Measurements from ENCODE around the gene ME3. TPM values are rescaled to one million over a fixed set of nuclear protein-coding genes. Genes with fewer than 3 reads are reported as not detected.

The ME3 gene
- total RNA-seq, 2 donors from 2014 or later, result 13.8 to 20.3 TPM

DNA sequence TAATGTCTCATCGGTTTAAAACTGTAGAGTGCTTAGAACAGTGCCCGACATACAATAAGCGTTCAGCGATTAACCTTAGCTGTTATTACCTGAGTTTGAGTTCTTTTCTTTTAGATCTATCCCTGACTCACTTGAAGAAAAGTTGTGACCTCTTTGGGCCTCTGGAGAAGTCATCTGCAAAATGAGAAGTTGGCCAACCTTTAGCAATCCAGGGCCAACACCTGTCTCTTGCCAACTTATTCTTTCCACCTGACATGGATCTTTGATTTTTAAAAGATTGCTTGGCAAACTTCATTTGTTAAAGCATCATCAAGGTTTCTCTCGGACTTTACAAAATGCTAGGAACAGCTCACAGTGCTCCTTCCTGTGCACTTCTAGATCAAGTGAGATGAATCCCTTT, 208.5 kb downstream of the ME3 start:
- intact Hi-C loops (cut with DNase I), result no loop called here
- Histone ChIP-seq H3K9me3 (no peaks in the 10 kb centered on the region), H3K4me3 (no peak overlapping the region), H3K36me3 (no peaks in the 10 kb centered on the region), H3K27me3 (no peaks in the 10 kb centered on the region), H3K4me1 (no peaks in the 10 kb centered on the region), H3K9ac (ENCODE audit: low read depth in 2 of 2, low read length in 2 of 2) (no peak overlapping the region), H3K27ac (no peak overlapping the region)
- DNase-seq, result no peak
- TF ChIP-seq, protein P1, sequence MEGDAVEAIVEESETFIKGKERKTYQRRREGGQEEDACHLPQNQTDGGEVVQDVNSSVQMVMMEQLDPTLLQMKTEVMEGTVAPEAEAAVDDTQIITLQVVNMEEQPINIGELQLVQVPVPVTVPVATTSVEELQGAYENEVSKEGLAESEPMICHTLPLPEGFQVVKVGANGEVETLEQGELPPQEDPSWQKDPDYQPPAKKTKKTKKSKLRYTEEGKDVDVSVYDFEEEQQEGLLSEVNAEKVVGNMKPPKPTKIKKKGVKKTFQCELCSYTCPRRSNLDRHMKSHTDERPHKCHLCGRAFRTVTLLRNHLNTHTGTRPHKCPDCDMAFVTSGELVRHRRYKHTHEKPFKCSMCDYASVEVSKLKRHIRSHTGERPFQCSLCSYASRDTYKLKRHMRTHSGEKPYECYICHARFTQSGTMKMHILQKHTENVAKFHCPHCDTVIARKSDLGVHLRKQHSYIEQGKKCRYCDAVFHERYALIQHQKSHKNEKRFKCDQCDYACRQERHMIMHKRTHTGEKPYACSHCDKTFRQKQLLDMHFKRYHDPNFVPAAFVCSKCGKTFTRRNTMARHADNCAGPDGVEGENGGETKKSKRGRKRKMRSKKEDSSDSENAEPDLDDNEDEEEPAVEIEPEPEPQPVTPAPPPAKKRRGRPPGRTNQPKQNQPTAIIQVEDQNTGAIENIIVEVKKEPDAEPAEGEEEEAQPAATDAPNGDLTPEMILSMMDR (IDR thresholded peaks at IDR 0.05), result no peak

DNA sequence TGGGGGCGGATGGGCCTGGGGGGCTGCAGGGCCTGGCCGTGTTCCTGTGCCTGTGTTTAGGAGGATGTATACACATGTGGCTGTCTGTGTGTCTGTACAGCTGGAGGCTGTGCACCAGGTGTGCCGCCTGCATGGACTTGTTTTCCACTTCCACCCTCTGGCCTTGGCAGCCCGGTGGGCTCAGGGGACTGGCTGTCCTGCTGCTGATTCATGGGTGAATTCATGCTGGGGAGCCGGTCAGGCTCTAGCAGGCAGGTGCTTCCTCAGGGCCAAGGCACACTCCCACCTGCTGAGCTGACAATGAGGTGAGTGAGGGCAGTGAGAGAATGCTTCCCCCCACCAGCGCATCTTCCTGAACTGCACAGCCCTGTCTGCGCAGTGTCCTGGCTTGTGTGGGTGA, 209.3 kb downstream of the ME3 start:
- no peaks in the 10 kb centered on the region for H3K9me3 ChIP-seq
- no peak overlapping the region for H3K4me3 ChIP-seq
- TF ChIP-seq, protein P1 (IDR thresholded peaks at IDR 0.05), result no peak
- intact Hi-C loops (cut with DNase I), result no loop called here
- H3K27ac ChIP-seq, result no peak overlapping the region
- H3K27me3 ChIP-seq, result no peaks in the 10 kb centered on the region
- H3K4me1 ChIP-seq, result no peaks in the 10 kb centered on the region
- H3K36me3 ChIP-seq, result no peaks in the 10 kb centered on the region
- DNase-seq, result no peak
- H3K9ac ChIP-seq (ENCODE audit: low read depth in 2 of 2, low read length in 2 of 2), result no peak overlapping the region

DNA sequence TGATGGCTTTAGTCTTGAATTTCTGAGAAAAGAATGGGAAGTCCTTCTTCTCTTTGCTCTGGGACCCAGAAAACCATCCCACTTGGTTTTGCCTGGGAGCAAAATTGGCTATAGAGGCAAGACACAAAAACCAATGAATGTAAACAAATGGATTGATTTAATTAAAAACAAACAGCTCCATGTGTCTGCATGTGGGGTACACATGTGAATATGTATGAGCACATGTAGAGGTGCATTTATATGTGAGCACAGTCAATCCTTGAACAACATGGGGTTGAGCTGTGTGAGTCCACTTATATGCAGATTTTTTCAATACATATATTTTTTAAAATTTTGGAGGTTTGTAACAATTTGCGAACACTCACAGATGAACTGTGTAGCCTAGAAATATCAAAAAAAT, 210.5 kb downstream of the ME3 start:
- H3K27me3 ChIP-seq, result no peaks in the 10 kb centered on the region
- no peak overlapping the region for H3K4me3 ChIP-seq
- no peaks in the 10 kb centered on the region for H3K4me1 ChIP-seq
- intact Hi-C loops (cut with DNase I), result no loop called here
- H3K9me3 ChIP-seq, result no peaks in the 10 kb centered on the region
- no peak for DNase-seq
- no peak overlapping the region for H3K27ac ChIP-seq
- TF ChIP-seq, protein P1 (IDR thresholded peaks at IDR 0.05), result no peak
- no peaks in the 10 kb centered on the region for H3K36me3 ChIP-seq
- H3K9ac ChIP-seq (ENCODE audit: low read depth in 2 of 2, low read length in 2 of 2), result no peak overlapping the region

DNA sequence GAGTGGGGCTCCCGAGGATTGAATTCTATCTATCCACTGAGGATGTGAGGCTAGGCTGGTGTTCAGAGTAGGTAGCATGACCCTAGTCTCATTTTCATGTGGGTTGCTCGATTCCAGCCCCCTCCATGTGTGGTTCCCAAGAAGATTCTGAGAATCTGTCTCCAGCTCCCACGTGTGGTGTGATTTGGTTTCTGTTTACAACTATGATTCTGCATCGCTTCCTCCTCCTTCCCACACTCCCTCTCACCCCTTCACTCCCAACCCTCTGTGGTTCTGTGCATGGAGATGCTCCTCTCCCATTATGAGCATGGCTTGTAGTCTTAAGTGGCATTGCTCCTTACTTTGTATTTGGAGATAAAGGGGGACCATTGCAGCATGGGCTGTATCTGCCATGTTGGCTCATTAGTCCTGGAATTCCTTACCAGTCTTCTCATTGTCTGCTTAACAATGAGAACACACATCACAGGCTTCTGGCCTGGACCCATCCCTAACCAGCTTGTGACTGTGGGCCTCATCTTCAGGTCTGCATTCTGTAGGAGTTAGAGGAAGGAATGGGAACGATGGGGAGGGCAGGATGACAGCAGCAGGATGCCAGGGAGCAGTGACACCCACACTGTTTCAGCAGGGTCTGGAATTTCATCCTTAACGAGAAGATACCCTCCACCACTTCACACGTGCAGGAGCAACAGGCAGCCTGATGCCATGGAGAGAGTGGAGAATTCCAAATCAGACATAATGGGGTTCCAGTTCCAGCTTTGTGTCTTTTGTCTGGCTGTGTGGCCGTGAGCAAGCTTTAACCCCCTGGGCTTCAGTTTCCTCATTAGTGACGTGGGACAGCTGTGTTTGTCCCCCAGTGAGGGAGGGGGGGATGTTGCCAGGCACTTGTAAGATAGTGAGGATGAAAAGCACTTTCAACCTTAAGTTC, 211.7 kb downstream of the ME3 start:
- Histone ChIP-seq H3K36me3 (no peaks in the 10 kb centered on the region), H3K4me1 (no peaks in the 10 kb centered on the region), H3K9ac (ENCODE audit: low read depth in 2 of 2, low read length in 2 of 2) (no peak overlapping the region), H3K27me3 (no peaks in the 10 kb centered on the region), H3K27ac (no peak overlapping the region), H3K4me3 (no peak overlapping the region), H3K9me3 (no peaks in the 10 kb centered on the region)
- DNase-seq, result no peak
- intact Hi-C loops (cut with DNase I), result no loop called here
- TF ChIP-seq, protein P1 (IDR thresholded peaks at IDR 0.05), result no peak

DNA sequence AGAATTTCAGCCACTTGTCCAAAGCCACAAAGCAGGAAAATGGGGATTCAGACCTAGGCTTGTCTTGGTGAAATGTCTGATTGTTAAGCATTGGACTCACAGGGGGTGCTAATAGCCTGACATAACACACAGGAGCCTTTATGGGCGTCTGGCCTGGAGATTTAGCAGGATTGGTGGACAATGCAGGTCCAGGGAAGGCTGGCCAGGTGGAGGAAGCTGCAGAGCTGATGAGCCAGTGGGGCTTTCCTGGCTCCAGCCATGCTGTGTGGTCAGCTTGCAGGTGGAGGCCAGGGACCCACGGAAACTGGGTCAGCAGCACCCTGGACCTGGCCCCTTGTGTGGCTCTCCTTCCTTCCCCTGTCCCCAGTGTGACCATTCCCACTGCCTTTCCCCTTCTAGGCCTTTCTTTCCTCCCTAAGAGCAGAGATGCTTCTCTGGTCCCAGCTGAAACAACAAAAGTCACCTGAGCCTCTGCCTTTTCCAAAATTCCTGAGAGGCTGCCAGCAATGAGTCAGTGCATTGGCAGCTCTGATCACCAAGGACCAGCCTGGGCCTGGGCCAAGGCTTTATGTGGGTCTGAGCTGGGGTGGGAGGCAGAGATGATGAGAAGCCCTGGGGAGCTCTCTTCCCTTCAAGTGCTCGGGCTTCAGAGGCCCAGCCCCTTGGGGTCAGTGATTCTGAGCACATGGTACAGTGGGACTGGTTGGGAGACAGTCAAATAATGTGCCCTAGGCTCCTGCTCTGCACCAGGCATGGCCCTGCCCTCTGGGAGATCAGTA, 212.5 kb downstream of the ME3 start:
- TF ChIP-seq, protein P1 (IDR thresholded peaks at IDR 0.05), result no peak
- H3K27ac ChIP-seq, result no peak overlapping the region
- DNase-seq, result no peak
- intact Hi-C loops (cut with DNase I), result loop anchor here (5.0 kb wide), 2 partner anchors 147 to 342 kb away; partner anchors contain the start of gene PRSS23
- H3K9ac ChIP-seq (ENCODE audit: low read depth in 2 of 2, low read length in 2 of 2), result no peak overlapping the region
- H3K4me3 ChIP-seq, result no peak overlapping the region
- no peaks in the 10 kb centered on the region for H3K4me1 ChIP-seq
- H3K9me3 ChIP-seq, result no peaks in the 10 kb centered on the region
- no peaks in the 10 kb centered on the region for H3K27me3 ChIP-seq
- no peaks in the 10 kb centered on the region for H3K36me3 ChIP-seq

Measured in colonic mucosa (tissue), 4 donors.